H1 (cell line): ENCODE results near the gene MYO7B. TPM values are rescaled to one million over a fixed set of nuclear protein-coding genes. Genes with fewer than 3 reads are reported as not detected.

ENCODE experiments used
- CTCF ChIA-PET: fragments of 300-600 bp; sonication (Branson Sonifier 250); formaldehyde crosslinking; loops from one replicate; lab custom pipeline; 2021; ENCODE audit not compliant: partially characterized antibody; lab: Charles Lee
- POLR2A ChIA-PET: fragments of 300-600 bp; sonication (Branson Sonifier 250); formaldehyde crosslinking; loops from one replicate; lab custom pipeline; 2021; ENCODE audit warnings: inconsistent platforms; ENCODE audit not compliant: partially characterized antibody; lab: Charles Lee
- DNase-seq, 2 experiments: peaks; one replicate each; pipeline versions ENCODE4 v3.0.0 to v3.0.0-alpha.2; 2010 to 2022; ENCODE audit warnings: low spot score in 2 of 2, low read depth in 1 of 2, mixed read lengths in 1 of 2
- FAIRE-seq: peaks from 2 replicates; lab custom pipeline; 2011; peaks lifted over from hg19 to GRCh38; lab: Jason Lieb, UNC
- H2AFZ ChIP-seq: 2 replicates; pipeline ENCODE4 v1.8.1; 2012; ENCODE audit warnings: low read length, inconsistent platforms
- H2AK5ac ChIP-seq: 2 replicates; pipeline ENCODE4 v1.6.1; 2013; ENCODE audit warnings: low read depth, low read length
- H2BK120ac ChIP-seq: replicated peaks from 2 replicates; pipeline ENCODE3; 2013; ENCODE audit warnings: low read depth, low read length, inconsistent platforms
- H2BK12ac ChIP-seq: 2 replicates; pipeline ENCODE4 v1.6.1; 2013; ENCODE audit warnings: low read depth, low read length
- H2BK15ac ChIP-seq: 2 replicates; pipeline ENCODE4 v1.6.1; 2013; ENCODE audit warnings: low read length
- H2BK20ac ChIP-seq: 2 replicates; pipeline ENCODE4 v1.6.1; 2013; ENCODE audit warnings: low read length
- H2BK5ac ChIP-seq: 2 replicates; pipeline ENCODE4 v1.6.1; 2013; ENCODE audit warnings: low read depth, low read length
- H3K14ac ChIP-seq: 2 replicates; pipeline ENCODE4 v1.6.1; 2013; ENCODE audit warnings: inconsistent platforms; ENCODE audit not compliant: insufficient read length
- H3K18ac ChIP-seq: 2 replicates; pipeline ENCODE4 v1.6.1; 2013; ENCODE audit warnings: low read length; ENCODE audit errors: extremely low read depth
- H3K23ac ChIP-seq: 2 replicates; pipeline ENCODE4 v1.6.1; 2013; ENCODE audit warnings: inconsistent platforms; ENCODE audit not compliant: insufficient read length
- H3K23me2 ChIP-seq: 2 replicates; pipeline ENCODE4 v1.6.1; 2013; ENCODE audit warnings: low read depth, low read length
- H3K27ac ChIP-seq: 2 replicates; pipeline ENCODE4 v1.6.1; 2011; ENCODE audit warnings: low read depth, low read length, inconsistent platforms
- H3K27me3 ChIP-seq, 4 experiments: replicated peaks in 1 of 4; 1 replicate in 1 of 4; 2 replicates in 3 of 4; pipeline versions ENCODE4 v1.6.1 to v1.8.1; 2011 to 2013; ENCODE audit warnings: low read length in 3 of 4, mild to moderate bottlenecking in 3 of 4, inconsistent platforms in 2 of 4, mixed read lengths in 2 of 4, moderate library complexity in 1 of 4; ENCODE audit not compliant: control insufficient read depth in 3 of 4, insufficient read depth in 3 of 4; ENCODE audit errors: extremely low read depth in 1 of 4
- H3K36me3 ChIP-seq, 4 experiments: 2 replicates each; pipeline versions ENCODE4 v1.6.1 to v1.8.1; 2011 to 2013; ENCODE audit warnings: mild to moderate bottlenecking in 4 of 4, low read length in 3 of 4, moderate library complexity in 2 of 4, control low read depth in 1 of 4, inconsistent platforms in 1 of 4; ENCODE audit not compliant: insufficient read depth in 4 of 4, control insufficient read depth in 2 of 4
- H3K4ac ChIP-seq: replicated peaks from 2 replicates; pipeline ENCODE3; 2013; ENCODE audit warnings: low read length, low read depth, mixed read lengths, inconsistent platforms; ENCODE audit not compliant: insufficient read length
- H3K4me1 ChIP-seq, 4 experiments: replicated peaks in 1 of 4; 1 replicate in 1 of 4; 2 replicates in 3 of 4; pipeline versions ENCODE4 v1.6.1 to v1.8.1; 2011 to 2013; ENCODE audit warnings: low read length in 3 of 4, inconsistent platforms in 2 of 4, mixed read lengths in 1 of 4; ENCODE audit not compliant: insufficient read depth in 4 of 4, control insufficient read depth in 3 of 4
- H3K4me2 ChIP-seq, 2 experiments: 2 replicates each; pipeline versions ENCODE4 v1.6.1 to v1.8.1; 2011 to 2013; ENCODE audit warnings: low read depth in 2 of 2, low read length in 2 of 2, control low read depth in 1 of 2, inconsistent platforms in 1 of 2, mild to moderate bottlenecking in 1 of 2; ENCODE audit not compliant: insufficient read depth in 1 of 2
- H3K4me3 ChIP-seq, 4 experiments: fragments of 200-600, 300-600 bp in 1 of 4; sonication (generic), shearing (Covaris generic), sonication (Bioruptor Twin) in 1 of 4; 2 replicates each; pipeline versions ENCODE4 v1.5.1 to v1.8.1; 2011 to 2016; ENCODE audit warnings: low read length in 4 of 4, low read depth in 3 of 4, control low read depth in 2 of 4, inconsistent platforms in 2 of 4, mild to moderate bottlenecking in 2 of 4, mixed read lengths in 1 of 4, moderate library complexity in 1 of 4; ENCODE audit not compliant: insufficient read depth in 2 of 4; ENCODE audit errors: extremely low read depth in 1 of 4
- H3K56ac ChIP-seq: replicated peaks from 2 replicates; pipeline ENCODE3; 2013; ENCODE audit warnings: low read depth, mild to moderate bottlenecking, mixed read lengths, low read length, inconsistent platforms; ENCODE audit not compliant: insufficient read length
- H3K79me1 ChIP-seq: 2 replicates; pipeline ENCODE4 v1.6.1; 2013; ENCODE audit warnings: low read depth, low read length, control low read depth
- H3K79me2 ChIP-seq, 2 experiments: 2 replicates each; pipeline versions ENCODE4 v1.6.1 to v1.8.1; 2012 to 2013; ENCODE audit warnings: low read length in 2 of 2, mild to moderate bottlenecking in 2 of 2, inconsistent platforms in 1 of 2; ENCODE audit not compliant: insufficient read depth in 2 of 2, control insufficient read depth in 1 of 2
- H3K9ac ChIP-seq, 4 experiments: replicated peaks in 1 of 4; 1 replicate in 1 of 4; 2 replicates in 3 of 4; pipeline versions ENCODE4 v1.6.1 to v1.8.1; 2011 to 2013; ENCODE audit warnings: low read depth in 3 of 4, low read length in 3 of 4, control low read depth in 2 of 4, mild to moderate bottlenecking in 2 of 4, moderate library complexity in 2 of 4, inconsistent platforms in 1 of 4; ENCODE audit errors: extremely low read depth in 1 of 4
- H3K9me3 ChIP-seq, 2 experiments: 2 replicates each; pipeline versions ENCODE4 v1.6.1 to v1.8.1; 2012 to 2013; ENCODE audit warnings: mild to moderate bottlenecking in 2 of 2, moderate library complexity in 2 of 2, control low read depth in 1 of 2, inconsistent platforms in 1 of 2, low read depth in 1 of 2, low read length in 1 of 2, mixed read lengths in 1 of 2; ENCODE audit not compliant: insufficient read depth in 2 of 2
- H4K20me1 ChIP-seq, 2 experiments: replicated peaks in 1 of 2; 2 replicates each; pipeline versions ENCODE3 to v1.8.1; 2011 to 2013; ENCODE audit warnings: inconsistent platforms in 2 of 2, low read length in 2 of 2, mild to moderate bottlenecking in 1 of 2; ENCODE audit not compliant: insufficient read depth in 2 of 2, control insufficient read depth in 1 of 2
- H4K5ac ChIP-seq: 2 replicates; pipeline ENCODE4 v1.6.1; 2013; ENCODE audit warnings: low read length, low read depth, mixed read lengths, inconsistent platforms; ENCODE audit not compliant: insufficient read length
- H4K8ac ChIP-seq: 2 replicates; pipeline ENCODE4 v1.8.0; 2013; ENCODE audit warnings: mild to moderate bottlenecking, moderate library complexity, low read length, inconsistent platforms; ENCODE audit not compliant: insufficient read depth; ENCODE audit errors: extremely low read depth
- H4K91ac ChIP-seq: replicated peaks from 2 replicates; pipeline ENCODE3; 2013; ENCODE audit warnings: low read length, mixed read lengths, inconsistent platforms; ENCODE audit not compliant: insufficient read length
- CBX5 ChIP-seq: fragments of 300-800, 300-1000 bp; sonication (generic); IDR thresholded peaks from 2 replicates; pipeline ENCODE4 v1.7.1; 2016; ENCODE audit warnings: antibody characterized with exemption, low read length, low read depth
- CBX8 ChIP-seq: fragments of 300-800, 300-1000 bp; sonication (generic); IDR thresholded peaks from 2 replicates; pipeline ENCODE4 v1.7.1; 2016; ENCODE audit warnings: low read depth, low read length, borderline replicate concordance
- CTBP2 ChIP-seq: IDR thresholded peaks from 2 replicates; pipeline ENCODE4 v1.7.0; 2011; ENCODE audit warnings: borderline replicate concordance, mild to moderate bottlenecking, moderate library complexity, mixed read lengths, low read length; ENCODE audit not compliant: insufficient read depth, insufficient read length
- EGR1 ChIP-seq: IDR thresholded peaks from 2 replicates; pipeline ENCODE4 v1.6.1; 2011; ENCODE audit warnings: low read depth, low read length, borderline replicate concordance
- MAFK ChIP-seq: IDR thresholded peaks from 2 replicates; pipeline ENCODE4 v1.6.1; 2012; ENCODE audit warnings: low read depth, mild to moderate bottlenecking, improper control_type of control experiment, low read length
- SIRT6 ChIP-seq: IDR thresholded peaks from one replicate; pipeline ENCODE4 v1.7.1; 2012; ENCODE audit warnings: low read length, inconsistent platforms
- SIX5 ChIP-seq: IDR thresholded peaks from 2 replicates; pipeline ENCODE4 v1.6.1; 2011; ENCODE audit warnings: mild to moderate bottlenecking, low read depth, low read length
- SRF ChIP-seq: IDR thresholded peaks from 2 replicates; pipeline ENCODE4 v1.6.1; 2011; ENCODE audit warnings: mild to moderate bottlenecking, low read depth, low read length, moderate library complexity
- TBP ChIP-seq: IDR thresholded peaks from 2 replicates; pipeline ENCODE4 v1.6.1; 2011; ENCODE audit warnings: low read depth, low read length, improper control_type of control experiment
- TCF12 ChIP-seq: IDR thresholded peaks from 2 replicates; pipeline ENCODE4 v1.6.1; 2011; ENCODE audit warnings: low read depth, mild to moderate bottlenecking, low read length
- WGBS, 2 experiments: shearing (Covaris generic) in 1 of 2; methylation state at CpG; one replicate each; pipeline versions ENCODE4 v1.1.6 to v1.1.7; 2013 to 2015; ENCODE audit warnings: low lambda C conversion rate in 2 of 2, mixed read lengths in 2 of 2, inconsistent platforms in 1 of 2, low coverage in 1 of 2, missing lambda C conversion rate in 1 of 2; ENCODE audit not compliant: insufficient replicate concordance in 2 of 2, insufficient coverage in 1 of 2, insufficient read length in 1 of 2; ENCODE audit errors: extremely low coverage in 1 of 2, missing lambda C conversion rate in 1 of 2; 5-methylcytosine and 5-hydroxymethylcytosine counted together
- polyA plus RNA-seq, 7 experiments: library from polyadenylated mRNA; depleted of rRNA in 3 of 7; stranded (reverse) in 5 of 7; unstranded in 2 of 7; fragments of >200 nt in 5 of 7; fragments of 200-250 nt in 2 of 7; gene quantifications; 1 replicate in 5 of 7; 2 replicates in 1 of 7; 4 replicates in 1 of 7; pipeline versions ENCODE4 v1.2.1 to v1.2.3, GENCODE V29; 2011 to 2013; ENCODE audit warnings: missing spikeins in 2 of 7, mixed read lengths in 2 of 7
- total RNA-seq: library from RNA; stranded (reverse); fragmentation: NEBNext Ultra II Directional; extraction: Animal tissue kit (Norgen Biotek cat#: 25700); gene quantifications from 2 replicates; pipeline ENCODE4 v1.2.1, GENCODE V29; 2021

The MYO7B gene
- total and polyA plus RNA-seq, 2 of the 8 experiments (the other 6 are each of a cell fraction or from before 2014, with no cell fraction given): not detected

GRCh38 chr2:127673291-127674069 is 138.0 kb downstream of the MYO7B start:
- Histone ChIP-seq H3K56ac (no peak overlapping the region), H4K8ac (no peak overlapping the region), H3K79me1 (peaks cover 2% of the 10 kb centered on the region; the same call in 1 of the 2 replicates), H2BK15ac (no peak overlapping the region), H3K23ac (no peak overlapping the region), H3K14ac (no peak overlapping the region), H3K4ac (no peak overlapping the region), H3K4me2 (no peak overlapping the region; a peak in 1 of 4 replicates), H3K9ac (no peak overlapping the region), H3K36me3 (no peaks in the 10 kb centered on the region), H4K91ac (no peak overlapping the region), H4K20me1 (no peaks in the 10 kb centered on the region), H3K4me1 (peaks cover 0 to 4% (median 0%) of the 10 kb centered on the region in 4 experiments; a peak in 3 of 7 replicates), H3K27me3 (peaks cover 10 to 55% (median 33%) of the 10 kb centered on the region in 4 experiments), H3K18ac (no peak overlapping the region), H2BK5ac (no peak overlapping the region), H3K23me2 (peaks cover 2% of the 10 kb centered on the region; the same call in 1 of the 2 replicates), H2BK20ac (no peak overlapping the region), H2BK120ac (no peak overlapping the region), H3K4me3 (no peak overlapping the region), H2BK12ac (peak overlapping the region; percentile 27; the same call in 1 of the 2 replicates), H3K9me3 (no peaks in the 10 kb centered on the region), H3K79me2 (no peaks in the 10 kb centered on the region), H4K5ac (no peak overlapping the region), H2AFZ (no peak overlapping the region), H3K27ac (no peak overlapping the region), H2AK5ac (no peak overlapping the region)
- DNase-seq: peak in 1 of 2 experiments; percentile 46
- ChIA-PET POLR2A (interaction anchor here (1.2 to 4.9 kb wide), 2 partner anchors 9 to 28 kb away, joined by 3 to 21 read pairs; partner anchors contain the start of gene SFT2D3), CTCF (interaction anchor here (0.8 to 4.1 kb wide), 9 partner anchors 10 to 82 kb away, joined by 3 to 34 read pairs (median 4); no protein-coding TSS in a partner anchor)
- TF ChIP-seq TBP (no peak), SIX5 (no peak), CTBP2 (no peak), CBX8 (no peak), SIRT6 (no peak), SRF (no peak), CBX5 (no peak), MAFK (no peak), TCF12 (no peak), EGR1 (no peak)
- FAIRE-seq: no peak
- WGBS, 2 experiments: 90% methylated on average over 17 of the region's 17 CpGs; no CpG with 5 or more reads in 1 of the 2 experiments
